Right lobe of liver (tissue), 4 donors: ENCODE results near the gene DRG1.
"Not testable (repeated sequence)": the region's sequence is repeated elsewhere in the genome, so short reads cannot be mapped to it uniquely, and the experiment has no call there.

Experiments
- CTCF ChIP-seq, 4 donors: fragments of 200-600 bp in 3 of 4; fragments of 450-650 bp in 1 of 4; IDR thresholded peaks; one replicate each; pipeline versions ENCODE4 v1.5.1 to v1.8.0; 2016 to 2022; ENCODE audit warnings: antibody characterized with exemption in 4 of 4, mild to moderate bottlenecking in 2 of 4
- POLR2A ChIP-seq: fragments of 450-650 bp; IDR thresholded peaks from one replicate; pipeline ENCODE4 v1.6.1; 2017; ENCODE audit warnings: antibody characterized with exemption, mild to moderate bottlenecking
- donor health status: DM: no; HTN: no; CAD: no.
- donor health status: DM: no; HTN: no; CAD: no.
- donor health status: DM: no; HTN: yes; CAD: no.

- not testable (repeated sequence) for TF ChIP-seq CTCF (IDR thresholded peaks at IDR 0.05); POLR2A
Observed at GRCh38 chr22:31482470-31482869, 83.1 kb downstream of the DRG1 start.
